COLO668 (cell line): ENCODE data around the gene LYPD6.

Experiments
- DNase-seq: peaks from one replicate; lab custom pipeline; 2025; ENCODE audit not compliant: unreplicated experiment; lab: John Stamatoyannopoulos, UW

The LYPD6 gene

GRCh38 chr2:149448315-149448714 is 117.9 kb downstream of the LYPD6 start:
- no peak for DNase-seq

- no peak for DNase-seq
Observed at GRCh38 chr2:149449017-149449416, 118.6 kb downstream of the LYPD6 start.

- DNase-seq, result no peak
Observed at GRCh38 chr2:149451417-149452165, 121.2 kb downstream of the LYPD6 start.

GRCh38 chr2:149456285-149456684 is 125.9 kb downstream of the LYPD6 start:
- no peak for DNase-seq

GRCh38 chr2:149458502-149458901 is 128.1 kb downstream of the LYPD6 start:
- no peak for DNase-seq

- no peak for DNase-seq
Observed at GRCh38 chr2:149463328-149464002, 133.1 kb downstream of the LYPD6 start.

- DNase-seq, result no peak
Observed at GRCh38 chr2:149464396-149464795, 134.0 kb downstream of the LYPD6 start.

- no peak for DNase-seq
Observed at GRCh38 chr2:149465873-149466272, 135.5 kb downstream of the LYPD6 start.

GRCh38 chr2:149466635-149467034 is 136.2 kb downstream of the LYPD6 start:
- no peak for DNase-seq

- no peak for DNase-seq
Observed at GRCh38 chr2:149467436-149467835, 137.0 kb downstream of the LYPD6 start.

- DNase-seq, result no peak
Observed at GRCh38 chr2:149468636-149469035, 138.2 kb downstream of the LYPD6 start.

GRCh38 chr2:149470046-149470445 is 139.7 kb downstream of the LYPD6 start:
- no peak for DNase-seq

- DNase-seq, result no peak
Observed at GRCh38 chr2:149472413-149472812, 142.0 kb downstream of the LYPD6 start.

- no peak for DNase-seq
Observed at GRCh38 chr2:149473068-149473467, 142.7 kb downstream of the LYPD6 start.

GRCh38 chr2:149473521-149473920 is 143.1 kb downstream of the LYPD6 start:
- DNase-seq, result no peak

GRCh38 chr2:149483004-149483605 is 152.7 kb downstream of the LYPD6 start:
- no peak for DNase-seq

GRCh38 chr2:149486664-149487063 is 156.3 kb downstream of the LYPD6 start:
- DNase-seq, result no peak

GRCh38 chr2:149487189-149487588 is 156.8 kb downstream of the LYPD6 start:
- no peak for DNase-seq

- no peak for DNase-seq
Observed at GRCh38 chr2:149488706-149489440, 158.5 kb downstream of the LYPD6 start.

GRCh38 chr2:149489452-149489851 is 159.1 kb downstream of the LYPD6 start:
- no peak for DNase-seq

GRCh38 chr2:149490296-149490695 is 159.9 kb downstream of the LYPD6 start:
- DNase-seq, result no peak

- DNase-seq, result no peak
Observed at GRCh38 chr2:149492923-149493322, 162.5 kb downstream of the LYPD6 start.
